Measurements from ENCODE around the gene ADAMTS17.

ADAMTS17 gene

GRCh38 chr15:99954361-99955180, 387.2 kb downstream of the ADAMTS17 start:
- DNase-seq (ENCODE audit: low read depth in 2 of 2), result no peak

DNA sequence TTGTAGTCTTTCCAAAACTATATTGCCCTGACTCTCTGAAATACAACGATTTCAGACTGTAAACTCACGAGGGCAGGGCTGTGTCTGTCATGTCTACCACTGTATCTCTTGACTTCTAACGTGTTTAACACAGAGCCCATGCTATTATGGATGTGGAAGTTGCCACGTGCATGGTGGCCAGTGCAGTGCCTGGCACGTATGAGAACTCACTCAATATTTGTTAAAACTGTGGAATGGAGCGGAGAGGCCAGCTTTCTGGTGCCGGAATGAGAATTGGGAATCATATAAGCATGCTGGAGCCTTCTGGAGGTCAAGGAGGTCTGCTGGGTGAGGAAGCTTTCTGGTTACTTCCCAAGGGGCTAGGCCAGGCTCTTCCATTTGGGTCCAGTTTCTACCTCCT, 387.9 kb downstream of the ADAMTS17 start:
- DNase-seq (ENCODE audit: low read depth in 2 of 2), result no peak

- no peak for DNase-seq (ENCODE audit: low read depth in 2 of 2)
Measured at GRCh38 chr15:99951511-99951910, 390.3 kb downstream of the ADAMTS17 start.

GRCh38 chr15:99944131-99944530, 397.6 kb downstream of the ADAMTS17 start:
- DNase-seq (ENCODE audit: low read depth in 2 of 2), result no peak

DNA sequence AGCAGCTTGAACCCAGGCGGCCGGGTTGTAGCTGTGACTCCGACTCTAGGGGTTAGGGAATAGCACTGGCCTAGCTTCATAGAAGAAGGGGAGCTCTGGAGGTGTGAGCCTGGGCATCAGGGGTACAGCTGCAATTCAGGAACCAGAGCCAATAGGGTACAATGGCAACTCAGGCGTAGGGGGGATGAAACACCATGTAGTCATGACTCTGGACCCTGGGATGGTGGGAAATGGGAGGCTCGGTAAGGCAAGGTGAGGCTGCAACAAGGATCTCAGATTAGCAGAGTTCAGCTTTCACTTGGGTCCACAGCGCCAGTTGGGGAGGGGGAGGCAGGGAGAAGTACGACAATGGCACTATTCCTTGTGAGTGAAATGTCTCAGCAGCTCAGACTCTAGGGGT, 398.3 kb downstream of the ADAMTS17 start:
- no peak for DNase-seq (ENCODE audit: low read depth in 2 of 2)

DNA sequence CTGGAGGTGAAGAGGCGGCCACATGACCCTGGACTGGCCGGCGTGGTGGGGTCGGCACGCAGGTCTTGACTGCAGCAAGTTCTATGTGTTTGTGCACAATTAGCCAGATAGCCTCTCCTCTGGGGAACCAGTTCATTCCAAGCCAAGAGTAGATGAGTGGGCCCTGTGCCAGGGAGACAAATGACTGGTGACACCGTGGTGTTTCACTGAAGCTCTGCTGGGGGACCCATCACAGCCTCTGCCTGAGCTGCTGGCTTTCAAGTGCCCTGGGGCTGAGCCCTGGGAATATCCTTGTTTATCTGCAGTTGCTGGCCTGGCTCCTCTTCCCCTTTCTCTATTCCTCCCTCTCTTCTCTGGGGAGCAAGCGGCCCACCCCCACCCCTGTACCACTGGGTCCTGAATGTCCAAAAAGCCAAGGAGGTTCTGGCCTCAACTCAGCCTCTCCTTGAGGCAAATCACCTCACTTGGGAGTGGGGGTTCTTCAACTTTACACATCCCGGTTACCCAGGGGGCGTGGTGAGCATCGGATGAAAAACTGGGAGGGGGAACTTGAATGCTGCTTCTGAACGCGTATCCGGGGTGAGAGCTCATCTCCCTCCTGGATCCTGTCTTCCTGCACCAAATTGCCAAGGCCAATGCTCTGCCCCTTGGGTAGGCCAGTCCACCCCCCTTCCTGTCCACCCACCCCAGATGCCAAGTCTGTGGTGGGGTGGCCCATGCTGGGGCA, 408.9 kb downstream of the ADAMTS17 start:
- DNase-seq (ENCODE audit: low read depth in 2 of 2), result no peak

GRCh38 chr15:99931703-99932603, 409.8 kb downstream of the ADAMTS17 start:
- no peak for DNase-seq (ENCODE audit: low read depth in 2 of 2)

DNA sequence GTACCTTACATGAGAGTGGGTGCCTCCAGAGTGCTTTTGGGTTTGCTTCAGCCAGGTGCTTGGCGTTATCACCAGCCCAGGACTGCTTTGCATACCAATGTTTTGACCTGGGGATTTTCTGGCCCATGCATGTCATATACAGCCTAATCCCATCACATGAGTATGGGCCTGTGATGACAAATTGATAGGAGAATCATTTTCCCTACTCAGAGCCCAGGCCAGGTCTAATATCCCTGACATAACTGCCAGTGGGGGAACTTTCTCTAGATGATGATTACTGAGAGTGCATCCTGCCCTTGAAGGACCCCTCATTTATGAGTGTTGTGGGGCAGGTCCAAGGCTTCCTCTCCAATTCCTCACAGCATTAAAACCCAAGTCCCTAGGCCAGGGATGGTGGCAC, 411.1 kb downstream of the ADAMTS17 start:
- DNase-seq (ENCODE audit: low read depth in 2 of 2), result no peak

DNA sequence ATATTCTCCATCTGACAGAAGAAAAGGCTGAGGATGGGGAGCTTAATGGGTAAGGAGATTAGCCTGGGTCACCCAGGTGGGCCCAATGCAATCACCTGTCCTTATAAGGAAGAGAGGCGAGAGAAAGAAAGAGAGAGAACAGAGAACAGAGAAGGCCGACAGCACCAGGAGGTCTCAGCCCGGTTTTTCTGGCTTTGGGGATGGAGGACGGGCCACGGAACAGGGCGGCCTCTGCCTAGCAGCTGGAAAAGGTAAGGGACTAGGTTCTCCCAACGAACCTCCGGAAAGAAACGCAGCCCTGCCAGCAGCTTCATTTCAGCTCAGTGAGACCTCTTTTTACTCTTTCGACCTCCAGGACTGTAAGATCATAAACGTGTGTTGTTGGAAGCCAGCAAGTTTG, 412.5 kb downstream of the ADAMTS17 start:
- DNase-seq (ENCODE audit: low read depth in 2 of 2), result no peak

GRCh38 chr15:99928429-99928981, 413.3 kb downstream of the ADAMTS17 start:
- DNase-seq (ENCODE audit: low read depth in 2 of 2), result peak; percentile 60 to 79

DNA sequence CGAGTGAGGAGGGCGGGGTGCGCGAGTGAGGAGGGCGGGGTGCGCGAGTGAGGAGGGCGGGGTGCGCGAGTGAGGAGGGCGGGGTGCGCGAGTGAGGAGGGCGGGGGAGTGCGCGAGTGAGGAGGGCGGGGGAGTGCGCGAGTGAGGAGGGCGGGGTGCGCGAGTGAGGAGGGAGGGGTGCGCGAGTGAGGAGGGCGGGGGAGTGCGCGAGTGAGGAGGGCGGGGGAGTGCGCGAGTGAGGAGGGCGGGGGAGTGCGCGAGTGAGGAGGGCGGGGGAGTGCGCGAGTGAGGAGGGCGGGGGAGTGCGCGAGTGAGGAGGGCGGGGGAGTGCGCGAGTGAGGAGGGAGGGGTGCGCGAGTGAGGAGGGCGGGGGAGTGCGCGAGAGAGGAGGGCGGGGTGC, 415.2 kb downstream of the ADAMTS17 start:
- DNase-seq (ENCODE audit: low read depth in 2 of 2), result peak in 1 of 2 donors; percentile 12

DNA sequence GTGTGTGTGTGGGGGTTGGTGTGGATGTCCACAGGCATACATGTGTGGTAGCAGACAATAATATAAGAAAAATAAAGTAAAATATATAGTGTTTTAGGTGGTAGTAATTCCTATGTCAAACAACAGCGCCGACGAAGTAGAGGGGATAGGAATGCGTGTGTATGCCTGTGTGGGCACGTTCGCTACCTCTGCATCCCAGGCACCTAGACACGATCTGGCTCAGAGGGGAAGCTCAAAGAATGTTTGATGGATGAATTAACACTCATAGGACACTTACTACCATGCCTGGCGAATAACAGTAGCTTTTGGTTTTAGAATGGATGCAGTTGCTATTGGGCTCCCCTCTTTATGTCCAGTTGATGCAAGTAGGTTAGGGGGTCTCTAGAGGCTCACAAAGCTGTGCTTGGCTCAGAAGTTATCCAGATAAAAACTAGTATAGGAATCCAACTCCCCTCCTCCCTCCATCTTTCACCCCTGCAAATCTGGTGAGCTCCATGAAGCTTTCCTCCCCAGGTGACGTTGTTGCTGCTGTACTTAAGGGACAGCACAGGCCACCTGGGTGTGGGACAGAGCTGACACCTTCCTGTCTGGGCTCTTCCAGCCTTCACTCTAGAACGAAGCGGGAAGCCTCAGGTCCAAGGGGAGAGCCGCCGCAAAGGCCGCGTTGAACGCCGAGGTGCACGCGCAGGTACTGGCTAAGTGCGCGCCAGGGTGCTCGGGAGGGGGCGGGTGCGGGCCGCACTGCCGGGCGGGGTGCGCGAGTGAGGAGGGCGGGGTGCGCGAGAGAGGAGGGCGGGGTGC, 415.9 kb downstream of the ADAMTS17 start:
- peak; percentile 45 to 57 for DNase-seq (ENCODE audit: low read depth in 2 of 2)

DNA sequence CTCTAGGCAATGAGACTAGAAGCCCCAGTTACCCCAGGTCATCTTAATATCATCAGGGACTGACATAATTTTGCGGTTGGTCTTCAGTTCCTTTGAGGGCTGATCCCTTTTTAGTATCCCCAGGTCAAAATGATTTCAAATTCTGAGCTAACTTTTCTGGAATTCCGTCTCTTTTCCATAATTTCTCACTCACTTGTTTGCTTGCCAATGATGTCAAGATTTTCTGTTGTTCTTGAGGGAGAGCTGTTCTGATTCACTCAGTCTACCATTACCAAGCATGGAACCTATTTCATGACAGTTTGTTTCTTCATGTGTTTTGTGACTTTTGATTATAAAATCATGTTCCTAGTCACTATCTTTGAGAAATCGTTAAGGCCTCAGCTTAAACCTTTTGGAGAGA, 418.1 kb downstream of the ADAMTS17 start:
- no peak for DNase-seq (ENCODE audit: low read depth in 2 of 2)
